GM21423 (cell line): Measurements from ENCODE around the gene RHOD.

Experiments used
- ATAC-seq: cut with Tn5 transposase; IDR thresholded peaks from one replicate; pipeline ENCODE4 v1.9.1; 2021; ENCODE audit warnings: mild to moderate bottlenecking, moderate library complexity; ENCODE audit not compliant: unreplicated experiment

The RHOD gene, protein sequence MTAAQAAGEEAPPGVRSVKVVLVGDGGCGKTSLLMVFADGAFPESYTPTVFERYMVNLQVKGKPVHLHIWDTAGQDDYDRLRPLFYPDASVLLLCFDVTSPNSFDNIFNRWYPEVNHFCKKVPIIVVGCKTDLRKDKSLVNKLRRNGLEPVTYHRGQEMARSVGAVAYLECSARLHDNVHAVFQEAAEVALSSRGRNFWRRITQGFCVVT

DNA sequence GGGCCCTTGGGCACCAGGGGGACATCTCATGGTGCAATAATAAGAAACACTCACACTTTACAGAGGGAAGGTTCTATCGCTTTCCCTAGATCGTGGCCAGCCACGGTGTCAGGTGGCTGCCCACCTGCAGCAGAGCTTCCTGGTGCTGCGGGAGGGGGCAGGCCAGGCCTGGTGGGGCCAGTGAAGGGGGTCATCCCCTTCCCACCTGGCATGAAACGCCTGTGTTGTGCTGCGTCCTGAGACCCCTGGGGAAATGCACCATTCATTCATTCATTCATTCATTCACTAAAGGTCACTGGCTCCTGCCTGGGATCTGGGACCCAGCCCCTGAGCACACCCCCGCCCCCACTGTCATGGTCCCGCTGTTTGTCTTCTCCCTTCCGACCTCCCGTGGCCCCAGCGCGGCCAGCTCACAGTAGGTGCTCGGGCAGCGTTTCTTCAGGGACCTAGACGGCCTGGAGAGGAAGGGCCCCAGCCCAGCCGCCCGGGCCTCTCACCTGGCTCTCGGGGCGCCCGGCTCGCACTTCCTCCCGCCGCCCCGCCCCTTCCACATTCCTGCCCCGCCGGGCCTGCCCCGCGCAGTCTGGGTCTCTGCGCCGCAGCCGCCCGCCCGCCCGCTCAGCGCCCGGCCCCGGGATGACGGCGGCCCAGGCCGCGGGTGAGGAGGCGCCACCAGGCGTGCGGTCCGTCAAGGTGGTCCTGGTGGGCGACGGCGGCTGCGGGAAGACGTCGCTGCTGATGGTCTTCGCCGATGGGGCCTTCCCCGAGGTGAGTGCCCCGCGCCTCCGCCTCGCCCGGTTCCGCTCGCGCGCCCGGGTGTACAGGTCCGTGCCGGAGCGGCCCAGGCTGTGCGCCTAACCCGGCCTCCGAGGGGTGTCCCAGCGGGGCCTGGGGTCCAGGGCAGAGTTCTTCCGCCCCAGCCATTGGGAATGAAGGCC is at the start of gene RHOD:
TSS of gene RHOD (plus strand) at position 581 of the 938 bp plus-strand sequence. CDS start at position 637, 56 bp downstream.
- ATAC-seq: no peak

DNA sequence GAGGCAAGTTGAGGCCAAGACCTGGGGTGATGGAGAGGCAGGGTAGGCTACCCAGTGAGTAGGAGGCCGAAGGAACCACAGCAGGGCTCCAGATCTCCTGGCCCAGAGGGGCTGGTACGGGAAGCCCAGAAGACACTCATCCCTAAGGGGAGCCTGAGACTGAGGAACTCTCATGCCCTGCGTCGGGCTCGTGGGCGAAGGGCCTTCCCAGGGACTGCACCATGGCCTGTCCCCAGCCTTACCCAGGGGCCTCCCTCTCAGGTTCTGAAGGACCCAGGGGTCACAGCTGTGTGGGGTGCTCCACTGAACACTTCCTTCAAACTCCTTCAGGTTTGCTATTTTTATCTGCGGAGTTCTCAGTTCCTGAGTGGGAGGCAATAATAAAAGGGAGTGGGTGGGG is 49.5 kb upstream of the RHOD start:
- ATAC-seq: no peak

DNA sequence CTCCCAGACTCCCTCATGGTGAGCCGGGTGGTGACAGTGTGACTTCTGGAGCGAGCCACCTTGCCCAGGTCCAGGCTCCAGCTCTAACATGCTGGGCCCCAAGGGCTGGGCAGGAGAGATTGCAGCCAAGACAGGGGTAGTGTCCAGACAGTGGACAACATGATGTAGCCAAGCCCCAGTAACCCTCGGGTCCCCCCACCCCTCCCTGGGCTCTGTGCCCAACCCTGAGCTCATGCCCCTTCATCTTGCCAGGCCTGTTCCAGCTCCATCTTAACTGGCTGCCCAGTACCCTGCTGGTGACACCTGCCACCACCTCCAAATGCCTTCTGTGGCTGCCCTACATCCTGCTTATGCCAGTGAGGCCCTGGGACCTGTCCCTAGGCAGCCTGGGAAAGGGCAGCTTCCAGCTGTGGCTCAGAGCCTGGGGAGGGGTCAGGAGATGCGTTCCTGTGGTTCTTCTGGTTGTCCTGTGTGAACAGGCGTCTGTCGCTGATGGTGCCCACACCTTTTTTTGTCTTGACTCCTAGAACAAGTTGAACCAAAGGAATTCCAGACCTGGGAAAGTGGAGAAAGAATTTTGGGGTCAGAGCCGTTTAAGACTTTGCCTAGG is 46.2 kb upstream of the RHOD start:
- ATAC-seq: no peak

DNA sequence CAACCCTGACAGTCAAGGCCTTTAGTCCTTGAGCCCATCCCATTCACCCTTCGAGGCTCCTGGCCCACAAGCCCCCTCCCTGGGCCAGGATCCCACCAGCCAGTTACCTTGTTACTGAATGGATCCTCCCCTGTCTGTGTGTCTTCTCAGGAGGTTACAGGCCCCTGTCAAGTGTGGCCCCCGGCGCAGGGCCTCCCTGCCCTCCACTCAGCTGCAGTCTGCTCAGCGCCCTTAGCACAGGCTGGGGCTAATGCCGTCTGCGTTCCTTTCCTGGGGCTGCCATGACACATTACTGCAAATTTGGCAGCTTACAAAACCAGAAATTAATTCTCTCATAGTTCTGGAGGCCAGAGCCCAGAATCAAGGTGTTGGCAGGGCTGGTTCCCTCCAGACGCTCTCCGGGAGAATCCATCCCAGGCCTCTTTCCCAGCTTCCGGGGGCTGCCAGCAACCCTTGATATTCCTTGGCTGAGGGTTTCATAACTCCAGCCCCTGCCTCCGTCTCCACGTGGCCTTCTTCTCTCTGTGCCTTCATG is 43.1 kb upstream of the RHOD start:
- ATAC-seq: no peak

DNA sequence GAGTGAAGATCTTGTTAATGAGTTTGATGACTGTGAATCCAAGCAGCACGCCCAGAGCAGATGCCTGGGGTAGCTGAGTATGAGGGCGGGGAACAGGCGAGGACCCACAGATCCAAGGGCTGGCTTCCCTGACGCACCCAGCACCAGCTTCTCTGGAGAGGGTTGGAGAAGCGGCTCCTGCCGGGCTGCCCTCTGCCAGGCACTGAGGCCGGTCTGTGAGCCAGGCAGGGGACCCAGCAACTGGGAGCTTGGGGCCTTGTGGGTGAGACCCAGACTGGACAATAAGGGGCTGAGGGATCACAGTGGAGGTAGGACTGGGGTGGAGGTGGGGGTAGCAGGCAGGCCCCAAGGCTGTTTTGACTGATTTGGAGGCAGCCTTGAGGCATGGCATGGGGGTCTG is 42.3 kb upstream of the RHOD start:
- ATAC-seq: no peak

DNA sequence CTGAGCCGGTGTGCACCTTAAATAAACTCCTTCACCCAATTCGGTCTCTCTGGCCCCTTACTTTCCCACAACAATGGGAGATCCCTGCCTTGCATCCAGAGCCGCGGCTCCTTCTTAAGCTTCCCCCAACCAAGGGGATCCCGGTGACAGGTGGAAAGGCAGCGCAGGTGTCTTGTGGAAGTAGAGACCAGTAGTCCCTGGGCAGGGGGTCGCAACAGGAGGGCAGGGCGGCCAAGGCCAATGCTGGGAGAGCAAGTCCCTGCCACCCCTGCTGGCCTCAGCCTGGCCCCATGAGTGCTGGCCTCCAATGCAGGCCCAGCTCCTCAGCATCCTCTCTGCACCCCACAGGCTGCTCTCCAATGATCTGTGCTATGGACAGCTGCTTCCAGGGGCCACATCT is 41.6 kb upstream of the RHOD start:
- ATAC-seq: no peak

DNA sequence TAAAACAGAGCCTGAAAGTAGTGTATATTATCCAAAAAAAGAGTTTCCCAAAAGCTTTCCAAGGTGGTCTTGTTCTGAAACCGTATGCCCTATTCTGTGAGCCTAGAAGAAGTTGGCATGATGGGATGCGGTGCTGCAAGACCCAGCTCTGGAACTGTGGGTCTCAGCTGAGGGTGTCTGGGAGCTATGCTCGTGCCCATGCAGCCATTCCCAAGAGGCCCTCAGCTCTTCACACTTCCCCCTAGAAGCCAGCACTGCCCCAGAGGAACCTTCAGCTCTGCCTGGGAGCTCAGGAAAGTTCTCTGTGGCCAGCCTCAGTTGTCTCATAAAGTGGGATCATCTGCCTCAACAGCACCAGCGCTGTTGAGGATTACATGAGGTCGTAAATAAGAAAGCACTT is 40.1 kb upstream of the RHOD start:
- ATAC-seq: no peak

DNA sequence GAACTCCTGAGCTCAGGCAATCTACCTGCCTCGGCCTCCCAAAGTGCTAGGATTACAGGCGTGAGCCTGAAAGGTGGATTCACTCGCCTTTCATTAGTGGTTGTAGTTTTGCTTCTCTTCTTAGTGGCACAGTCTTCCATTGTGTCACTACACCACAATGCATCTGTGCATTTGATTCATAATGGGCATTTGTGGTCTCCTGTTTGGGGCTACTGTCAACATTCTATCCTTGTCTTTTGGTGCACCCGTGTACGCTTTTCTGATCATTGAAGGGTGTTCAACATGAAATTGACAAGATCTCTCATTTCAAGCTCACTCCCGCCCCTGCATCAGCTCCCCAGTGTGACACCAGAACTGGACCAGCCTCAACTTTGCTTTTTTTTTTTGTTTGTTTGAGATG is 35.7 kb upstream of the RHOD start:
- no peak for ATAC-seq

DNA sequence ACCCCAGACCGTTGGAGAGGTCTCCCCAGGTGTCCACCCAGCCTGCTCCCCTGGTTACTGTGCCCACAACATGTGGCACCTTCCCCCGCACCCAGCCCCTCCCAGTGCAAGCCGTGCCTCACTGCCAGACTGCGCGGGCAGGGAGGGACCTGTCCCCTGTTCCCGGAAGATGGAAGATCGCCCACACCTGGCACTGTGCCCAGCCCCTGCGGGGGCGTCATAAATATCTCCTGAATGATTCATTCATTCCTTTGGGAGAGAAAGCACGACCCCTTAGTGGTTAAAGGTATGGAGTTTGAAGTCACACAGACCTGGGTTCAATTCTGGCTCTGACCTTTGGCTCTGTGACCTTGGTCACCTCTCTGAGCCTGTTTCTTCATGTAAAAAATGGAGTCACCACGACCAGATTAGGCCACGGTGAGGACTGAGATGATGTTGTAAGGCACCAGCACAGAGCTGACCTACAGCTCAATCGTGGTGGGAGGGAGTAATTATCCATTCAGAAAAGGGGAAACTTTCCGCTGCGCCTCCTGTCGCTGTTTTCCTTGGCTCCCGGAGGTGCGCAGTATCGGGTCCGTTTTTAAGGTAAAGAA is 34.2 kb upstream of the RHOD start:
- ATAC-seq: no peak

DNA sequence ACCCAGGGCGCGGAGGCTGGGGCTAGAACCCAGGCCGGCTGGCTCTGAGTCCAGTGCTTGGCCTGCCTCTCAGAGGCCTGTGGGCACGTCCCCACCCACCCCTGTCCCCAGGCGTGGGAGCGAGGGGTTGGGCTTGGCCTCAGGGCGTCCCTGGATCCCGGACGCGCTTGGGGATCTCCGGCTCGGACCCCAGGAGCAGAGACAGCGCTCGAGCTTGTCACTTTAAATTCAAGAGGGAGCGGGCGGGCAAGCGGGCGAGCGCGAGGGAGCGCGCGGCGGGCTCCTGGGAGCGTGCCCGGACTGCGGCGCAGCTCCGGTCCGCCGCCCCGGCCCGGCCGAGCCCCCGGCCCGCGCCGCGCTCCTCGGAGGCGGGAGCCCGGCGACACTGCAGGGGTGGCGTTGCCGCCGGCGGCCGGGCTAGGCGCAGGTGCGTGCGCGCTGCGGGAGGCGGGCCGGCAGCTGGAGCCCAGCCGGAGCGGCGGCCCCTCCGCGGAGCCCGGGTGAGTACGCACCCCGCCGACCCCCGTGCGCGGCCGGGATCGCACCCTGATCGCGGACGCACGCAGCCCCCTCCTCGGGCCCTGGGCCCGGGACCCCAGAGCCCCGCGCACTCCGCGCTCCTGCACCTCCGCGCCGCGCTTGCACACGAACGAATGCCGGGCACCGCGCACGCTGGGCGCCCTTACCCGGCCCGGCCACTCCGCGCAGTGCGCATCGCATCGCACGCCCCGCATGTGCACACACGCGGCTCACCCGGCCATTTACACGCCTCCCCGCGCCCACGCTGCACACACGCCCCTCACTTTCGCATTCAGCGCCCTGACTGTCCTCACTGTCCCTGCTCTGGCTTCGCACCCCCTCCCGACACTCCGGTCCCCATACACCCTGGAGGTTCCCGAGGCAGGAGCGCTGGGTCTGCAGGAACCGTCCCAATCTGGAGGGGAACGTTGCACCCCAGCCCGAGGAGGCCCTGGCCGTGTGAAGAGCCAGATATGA is 33.4 kb upstream of the RHOD start, which contains the start of gene SYT12:
TSS of gene SYT12 (plus strand) at position 174 of the 996 bp plus-strand sequence. CDS start 7,011 bp downstream, outside the sequence.
- no peak for ATAC-seq

DNA sequence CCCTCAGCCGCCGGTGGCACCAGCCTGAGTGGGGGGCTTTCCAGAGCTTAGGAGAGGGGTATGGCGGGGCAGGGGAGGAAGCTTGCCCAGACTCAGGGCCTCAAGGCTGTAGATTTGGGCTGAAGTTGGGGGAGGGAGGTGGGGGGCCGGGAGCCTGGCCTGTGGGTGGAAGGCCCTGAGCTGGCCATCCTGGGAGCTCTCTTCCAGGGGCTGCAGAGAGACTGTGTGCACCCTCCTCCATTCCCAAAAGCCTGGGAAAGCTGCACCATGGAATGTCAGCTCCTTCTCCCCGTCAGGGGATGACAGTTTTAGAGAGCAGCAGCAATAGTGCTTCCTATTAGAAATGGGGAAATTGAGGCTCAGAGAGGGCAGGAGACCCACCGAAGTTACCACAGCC is 32.7 kb upstream of the RHOD start:
- ATAC-seq: no peak

DNA sequence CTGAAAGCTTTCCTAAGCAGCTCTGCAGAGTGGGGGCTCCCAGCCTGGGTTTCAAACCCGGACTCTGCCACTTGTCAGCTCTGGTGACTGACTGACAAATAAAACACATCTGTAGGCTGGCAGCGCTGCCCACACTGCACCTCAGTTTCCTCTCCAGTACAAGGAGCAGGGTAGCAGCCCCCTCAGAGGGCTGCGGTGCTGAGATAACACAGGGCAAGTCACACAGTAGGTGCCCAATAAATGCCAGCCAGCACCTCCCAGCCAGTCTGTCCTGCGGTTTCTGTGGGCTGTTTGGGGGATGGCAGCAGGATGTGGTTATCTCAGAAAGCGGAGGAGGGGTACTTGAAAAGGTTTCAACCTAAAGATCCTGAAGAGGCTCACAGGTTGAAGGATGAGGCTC is 32.2 kb upstream of the RHOD start:
- ATAC-seq: no peak

DNA sequence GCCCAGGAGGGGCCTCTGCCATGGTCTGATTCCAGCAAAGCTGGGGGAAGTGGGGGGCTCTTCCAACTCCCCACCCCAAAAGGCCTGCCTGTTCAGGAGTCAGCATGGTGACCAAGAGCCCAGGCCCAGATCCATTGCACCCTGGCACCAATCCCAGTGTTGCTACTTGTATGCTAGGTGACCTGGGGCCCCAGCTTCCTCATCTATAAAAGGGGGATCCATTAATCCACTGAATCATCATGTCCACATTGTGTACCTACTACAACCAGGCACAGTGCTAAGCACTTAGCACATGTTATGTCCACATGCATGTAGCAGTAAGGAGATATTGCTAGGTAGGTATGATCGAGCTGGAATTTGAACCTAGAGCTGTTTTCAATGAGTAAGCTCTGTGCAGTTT is 31.7 kb upstream of the RHOD start:
- ATAC-seq: no peak

DNA sequence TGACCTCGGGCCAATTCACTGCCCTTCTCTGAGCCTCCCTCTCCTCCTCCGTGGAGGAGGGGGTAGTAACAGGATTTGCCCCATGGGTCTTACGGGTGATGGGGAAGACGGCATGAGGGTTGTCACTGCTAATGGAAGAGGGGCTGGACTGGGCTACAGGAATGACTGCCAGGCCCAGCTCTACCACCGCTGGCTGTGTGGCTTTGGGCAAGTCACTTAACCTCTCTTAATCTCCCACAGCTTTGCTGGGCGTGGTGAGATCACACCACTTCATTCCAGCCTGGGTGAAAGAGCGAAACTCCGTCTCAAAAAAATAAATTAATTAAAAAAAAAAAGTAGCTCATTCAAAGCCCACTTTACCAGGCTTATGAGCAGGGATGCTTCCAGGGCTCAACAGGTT is 30.9 kb upstream of the RHOD start:
- ATAC-seq: no peak

DNA sequence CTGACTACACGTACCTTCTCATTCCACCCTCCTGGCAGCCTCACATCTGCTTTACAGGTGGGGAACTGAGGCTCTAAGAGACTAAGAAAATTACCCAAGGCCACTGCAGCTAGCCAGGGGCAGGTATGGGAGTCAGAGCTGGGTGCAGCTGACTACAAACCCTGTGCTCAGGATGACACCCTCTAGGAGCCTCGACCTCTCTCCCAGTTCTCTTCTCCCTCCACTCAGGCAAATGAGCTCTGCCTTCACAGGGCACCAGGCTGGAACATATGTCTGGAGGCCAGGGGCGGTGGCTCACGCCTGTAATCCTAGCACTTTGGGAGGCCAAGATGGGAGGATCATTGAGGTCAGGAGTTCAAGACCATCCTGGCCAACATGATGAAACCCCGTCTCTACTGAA is 29.7 kb upstream of the RHOD start:
- no peak for ATAC-seq

DNA sequence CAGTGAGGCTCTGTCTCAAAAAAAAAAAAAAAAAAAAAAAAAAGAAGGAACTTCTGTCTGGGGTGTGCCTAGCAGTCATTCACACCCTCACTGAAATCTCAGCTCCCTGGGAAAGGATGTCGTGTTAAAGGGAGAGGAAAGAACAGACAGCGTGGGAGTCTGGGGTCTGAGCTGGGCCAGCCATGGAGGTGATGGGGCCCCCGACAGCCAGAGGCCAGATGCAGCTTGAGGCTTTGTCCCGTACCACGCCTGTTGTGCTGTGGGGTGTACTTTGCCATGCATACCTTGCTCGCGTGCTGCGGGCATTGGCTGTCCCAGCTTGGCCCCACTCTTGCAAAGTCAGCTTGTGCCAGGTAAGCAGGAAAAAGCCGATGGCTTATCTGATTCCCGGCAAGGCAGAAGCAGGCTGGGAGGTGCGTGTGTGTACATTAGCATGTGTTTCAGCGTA is 29.1 kb upstream of the RHOD start:
- ATAC-seq: no peak

DNA sequence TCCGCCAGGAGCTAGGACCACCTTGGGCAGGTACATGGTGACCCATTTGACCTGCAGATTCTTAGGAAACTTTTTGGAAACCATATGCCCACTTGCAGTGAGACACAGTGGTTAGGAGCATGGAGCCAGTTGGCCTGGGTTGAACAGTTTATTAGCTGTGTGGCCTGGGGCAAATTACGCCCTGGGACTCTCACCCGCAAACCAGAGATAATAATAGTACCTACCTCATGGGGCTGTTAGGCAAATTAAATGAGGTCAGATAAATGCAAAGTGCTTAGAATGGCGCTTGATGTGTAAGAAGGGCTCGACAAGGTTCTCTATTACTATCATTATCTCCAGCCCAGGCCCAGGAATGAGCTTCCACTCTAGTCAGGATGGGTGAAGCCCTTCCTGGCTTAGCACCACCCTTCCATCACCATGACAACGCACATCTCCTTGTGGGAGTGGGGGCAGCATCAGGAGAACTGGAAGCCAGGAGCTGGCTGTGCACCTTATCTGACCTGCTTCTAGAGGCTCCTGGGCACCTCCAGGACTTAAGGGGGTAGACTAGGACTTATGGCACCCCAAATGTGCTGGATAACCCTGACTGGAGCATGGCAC is 28.6 kb upstream of the RHOD start:
- ATAC-seq: peak; percentile 65

DNA sequence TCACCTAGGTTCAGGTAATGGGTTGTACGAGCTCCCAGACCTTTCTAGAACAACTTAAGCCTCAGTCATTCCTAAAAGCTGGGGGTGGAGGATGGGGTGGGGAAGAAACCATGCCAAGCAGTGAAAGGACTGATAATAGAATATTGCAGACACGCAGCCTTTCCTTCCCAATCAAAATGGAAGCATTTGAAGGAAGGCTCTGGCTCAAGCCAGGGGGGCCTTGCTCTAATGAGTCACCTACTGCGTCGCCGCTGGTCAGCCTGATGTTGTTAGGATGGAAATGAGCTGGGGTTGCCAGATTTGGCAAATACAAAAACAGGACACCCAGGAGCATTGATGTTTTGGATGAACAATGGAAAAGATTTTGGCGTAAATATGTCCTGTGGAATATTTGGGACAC is 27.5 kb upstream of the RHOD start:
- no peak for ATAC-seq

DNA sequence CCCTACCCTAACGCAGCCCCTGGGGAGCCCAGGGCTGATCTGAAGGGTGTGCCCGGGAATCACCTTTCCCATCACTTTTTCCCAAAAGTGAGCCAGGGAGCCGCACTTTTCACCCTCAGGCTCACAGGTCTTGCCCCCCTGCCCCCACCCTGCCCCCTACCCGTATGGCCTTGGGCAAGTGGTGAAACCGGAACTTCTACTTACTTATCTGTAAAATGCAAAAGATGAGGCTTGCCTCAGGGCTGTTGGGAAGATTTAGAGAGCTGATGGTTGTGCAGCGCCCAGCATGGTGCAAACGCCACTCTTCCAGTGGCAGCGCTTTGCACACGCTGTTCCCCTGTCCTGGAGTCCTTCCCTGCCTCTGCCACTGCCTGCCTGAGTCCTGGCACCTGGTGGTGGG is 25.7 kb upstream of the RHOD start:
- no peak for ATAC-seq
